Measurements from ENCODE around the gene THOC1. TPM values are rescaled to one million over a fixed set of nuclear protein-coding genes. Genes with fewer than 3 reads are reported as not detected.

Gene THOC1
- total and polyA plus RNA-seq, 2 experiments from 2014 or later, result 73.0 to 108 TPM

DNA sequence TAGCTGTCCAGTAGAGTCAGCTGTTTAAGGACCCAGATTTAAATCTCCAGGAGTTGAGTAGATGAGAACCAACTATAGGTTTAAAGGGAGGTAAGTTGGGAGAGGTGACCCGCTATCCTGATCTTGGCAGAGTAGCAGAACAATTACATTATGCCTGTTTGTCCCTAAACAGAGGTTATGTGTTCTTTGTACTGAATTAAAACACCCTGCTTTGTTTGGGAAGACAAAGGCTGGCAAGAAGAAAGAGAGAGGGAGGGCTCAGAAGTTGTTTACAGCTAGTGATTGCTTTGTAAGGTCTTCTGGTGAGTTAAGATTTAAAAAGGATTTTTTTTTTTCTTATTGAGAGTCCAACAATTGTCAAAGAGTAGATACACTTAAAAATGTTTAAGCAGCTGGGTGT, 72.2 kb downstream of the THOC1 start:
- peaks cover 25% of the 10 kb centered on the region; the same call in 1 of the 2 replicates for H4K20me1 ChIP-seq (replicated peaks; ENCODE audit: insufficient read depth)
- peaks cover 25% of the 10 kb centered on the region; the same call in 1 of the 2 replicates for H3K36me3 ChIP-seq (ENCODE audit: insufficient read depth)
- no peak overlapping the region for H2AFZ ChIP-seq
- H3F3A ChIP-seq (replicated peaks; ENCODE audit: low read depth), result no peaks in the 10 kb centered on the region
- H3K36me3 Mint-ChIP-seq (ENCODE audit: low read depth), result peaks cover 39% of the 10 kb centered on the region
- peaks cover 2% of the 10 kb centered on the region for H3K27me3 Mint-ChIP-seq (ENCODE audit: insufficient read depth, low read depth, poor library complexity)
- no peaks in the 10 kb centered on the region for H3K27me3 ChIP-seq (ENCODE audit: insufficient read depth)
- H3K4me3 Mint-ChIP-seq, result no peak overlapping the region
- H3K4me1 Mint-ChIP-seq, result peaks cover 3% of the 10 kb centered on the region; the same call in 1 of the 3 replicates
- no peak for ATAC-seq
- peak overlapping the region; percentile 25; the same call in 1 of the 2 replicates for H3K27ac Mint-ChIP-seq
- TF ChIP-seq NANOG (IDR thresholded peaks at IDR 0.05; ENCODE audit: borderline replicate concordance) (no peak), ETS1 (IDR thresholded peaks at IDR 0.05) (no peak), ZNF331 (CRISPR knock-in tag; IDR thresholded peaks at IDR 0.05; ENCODE audit: low read depth) (no peak), EZH2 (IDR thresholded peaks at IDR 0.05; ENCODE audit: low read depth, unreplicated experiment) (no peak), JUNB (IDR thresholded peaks at IDR 0.05; ENCODE audit: unreplicated experiment) (no peak), ZNF114 (CRISPR knock-in tag; IDR thresholded peaks at IDR 0.05) (no peak), EZH2phosphoT487 (IDR thresholded peaks at IDR 0.05; ENCODE audit: unreplicated experiment) (no peak), CREB1 (CRISPR knock-in tag; IDR thresholded peaks at IDR 0.05; ENCODE audit: low read depth) (no peak), POLR2AphosphoS5 (IDR thresholded peaks at IDR 0.05; ENCODE audit: low read depth) (no peak), STAT1 (IDR thresholded peaks at IDR 0.05; ENCODE audit: unreplicated experiment) (no peak)
- TF ChIP-seq, protein P1, sequence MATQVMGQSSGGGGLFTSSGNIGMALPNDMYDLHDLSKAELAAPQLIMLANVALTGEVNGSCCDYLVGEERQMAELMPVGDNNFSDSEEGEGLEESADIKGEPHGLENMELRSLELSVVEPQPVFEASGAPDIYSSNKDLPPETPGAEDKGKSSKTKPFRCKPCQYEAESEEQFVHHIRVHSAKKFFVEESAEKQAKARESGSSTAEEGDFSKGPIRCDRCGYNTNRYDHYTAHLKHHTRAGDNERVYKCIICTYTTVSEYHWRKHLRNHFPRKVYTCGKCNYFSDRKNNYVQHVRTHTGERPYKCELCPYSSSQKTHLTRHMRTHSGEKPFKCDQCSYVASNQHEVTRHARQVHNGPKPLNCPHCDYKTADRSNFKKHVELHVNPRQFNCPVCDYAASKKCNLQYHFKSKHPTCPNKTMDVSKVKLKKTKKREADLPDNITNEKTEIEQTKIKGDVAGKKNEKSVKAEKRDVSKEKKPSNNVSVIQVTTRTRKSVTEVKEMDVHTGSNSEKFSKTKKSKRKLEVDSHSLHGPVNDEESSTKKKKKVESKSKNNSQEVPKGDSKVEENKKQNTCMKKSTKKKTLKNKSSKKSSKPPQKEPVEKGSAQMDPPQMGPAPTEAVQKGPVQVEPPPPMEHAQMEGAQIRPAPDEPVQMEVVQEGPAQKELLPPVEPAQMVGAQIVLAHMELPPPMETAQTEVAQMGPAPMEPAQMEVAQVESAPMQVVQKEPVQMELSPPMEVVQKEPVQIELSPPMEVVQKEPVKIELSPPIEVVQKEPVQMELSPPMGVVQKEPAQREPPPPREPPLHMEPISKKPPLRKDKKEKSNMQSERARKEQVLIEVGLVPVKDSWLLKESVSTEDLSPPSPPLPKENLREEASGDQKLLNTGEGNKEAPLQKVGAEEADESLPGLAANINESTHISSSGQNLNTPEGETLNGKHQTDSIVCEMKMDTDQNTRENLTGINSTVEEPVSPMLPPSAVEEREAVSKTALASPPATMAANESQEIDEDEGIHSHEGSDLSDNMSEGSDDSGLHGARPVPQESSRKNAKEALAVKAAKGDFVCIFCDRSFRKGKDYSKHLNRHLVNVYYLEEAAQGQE (IDR thresholded peaks at IDR 0.05; ENCODE audit: unreplicated experiment), result no peak
- TF ChIP-seq, protein P2, sequence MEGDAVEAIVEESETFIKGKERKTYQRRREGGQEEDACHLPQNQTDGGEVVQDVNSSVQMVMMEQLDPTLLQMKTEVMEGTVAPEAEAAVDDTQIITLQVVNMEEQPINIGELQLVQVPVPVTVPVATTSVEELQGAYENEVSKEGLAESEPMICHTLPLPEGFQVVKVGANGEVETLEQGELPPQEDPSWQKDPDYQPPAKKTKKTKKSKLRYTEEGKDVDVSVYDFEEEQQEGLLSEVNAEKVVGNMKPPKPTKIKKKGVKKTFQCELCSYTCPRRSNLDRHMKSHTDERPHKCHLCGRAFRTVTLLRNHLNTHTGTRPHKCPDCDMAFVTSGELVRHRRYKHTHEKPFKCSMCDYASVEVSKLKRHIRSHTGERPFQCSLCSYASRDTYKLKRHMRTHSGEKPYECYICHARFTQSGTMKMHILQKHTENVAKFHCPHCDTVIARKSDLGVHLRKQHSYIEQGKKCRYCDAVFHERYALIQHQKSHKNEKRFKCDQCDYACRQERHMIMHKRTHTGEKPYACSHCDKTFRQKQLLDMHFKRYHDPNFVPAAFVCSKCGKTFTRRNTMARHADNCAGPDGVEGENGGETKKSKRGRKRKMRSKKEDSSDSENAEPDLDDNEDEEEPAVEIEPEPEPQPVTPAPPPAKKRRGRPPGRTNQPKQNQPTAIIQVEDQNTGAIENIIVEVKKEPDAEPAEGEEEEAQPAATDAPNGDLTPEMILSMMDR (conservative IDR thresholded peaks at IDR 0.05; ENCODE audit: low read depth in 2 of 2), result no peak
- TF ChIP-seq, protein P3, sequence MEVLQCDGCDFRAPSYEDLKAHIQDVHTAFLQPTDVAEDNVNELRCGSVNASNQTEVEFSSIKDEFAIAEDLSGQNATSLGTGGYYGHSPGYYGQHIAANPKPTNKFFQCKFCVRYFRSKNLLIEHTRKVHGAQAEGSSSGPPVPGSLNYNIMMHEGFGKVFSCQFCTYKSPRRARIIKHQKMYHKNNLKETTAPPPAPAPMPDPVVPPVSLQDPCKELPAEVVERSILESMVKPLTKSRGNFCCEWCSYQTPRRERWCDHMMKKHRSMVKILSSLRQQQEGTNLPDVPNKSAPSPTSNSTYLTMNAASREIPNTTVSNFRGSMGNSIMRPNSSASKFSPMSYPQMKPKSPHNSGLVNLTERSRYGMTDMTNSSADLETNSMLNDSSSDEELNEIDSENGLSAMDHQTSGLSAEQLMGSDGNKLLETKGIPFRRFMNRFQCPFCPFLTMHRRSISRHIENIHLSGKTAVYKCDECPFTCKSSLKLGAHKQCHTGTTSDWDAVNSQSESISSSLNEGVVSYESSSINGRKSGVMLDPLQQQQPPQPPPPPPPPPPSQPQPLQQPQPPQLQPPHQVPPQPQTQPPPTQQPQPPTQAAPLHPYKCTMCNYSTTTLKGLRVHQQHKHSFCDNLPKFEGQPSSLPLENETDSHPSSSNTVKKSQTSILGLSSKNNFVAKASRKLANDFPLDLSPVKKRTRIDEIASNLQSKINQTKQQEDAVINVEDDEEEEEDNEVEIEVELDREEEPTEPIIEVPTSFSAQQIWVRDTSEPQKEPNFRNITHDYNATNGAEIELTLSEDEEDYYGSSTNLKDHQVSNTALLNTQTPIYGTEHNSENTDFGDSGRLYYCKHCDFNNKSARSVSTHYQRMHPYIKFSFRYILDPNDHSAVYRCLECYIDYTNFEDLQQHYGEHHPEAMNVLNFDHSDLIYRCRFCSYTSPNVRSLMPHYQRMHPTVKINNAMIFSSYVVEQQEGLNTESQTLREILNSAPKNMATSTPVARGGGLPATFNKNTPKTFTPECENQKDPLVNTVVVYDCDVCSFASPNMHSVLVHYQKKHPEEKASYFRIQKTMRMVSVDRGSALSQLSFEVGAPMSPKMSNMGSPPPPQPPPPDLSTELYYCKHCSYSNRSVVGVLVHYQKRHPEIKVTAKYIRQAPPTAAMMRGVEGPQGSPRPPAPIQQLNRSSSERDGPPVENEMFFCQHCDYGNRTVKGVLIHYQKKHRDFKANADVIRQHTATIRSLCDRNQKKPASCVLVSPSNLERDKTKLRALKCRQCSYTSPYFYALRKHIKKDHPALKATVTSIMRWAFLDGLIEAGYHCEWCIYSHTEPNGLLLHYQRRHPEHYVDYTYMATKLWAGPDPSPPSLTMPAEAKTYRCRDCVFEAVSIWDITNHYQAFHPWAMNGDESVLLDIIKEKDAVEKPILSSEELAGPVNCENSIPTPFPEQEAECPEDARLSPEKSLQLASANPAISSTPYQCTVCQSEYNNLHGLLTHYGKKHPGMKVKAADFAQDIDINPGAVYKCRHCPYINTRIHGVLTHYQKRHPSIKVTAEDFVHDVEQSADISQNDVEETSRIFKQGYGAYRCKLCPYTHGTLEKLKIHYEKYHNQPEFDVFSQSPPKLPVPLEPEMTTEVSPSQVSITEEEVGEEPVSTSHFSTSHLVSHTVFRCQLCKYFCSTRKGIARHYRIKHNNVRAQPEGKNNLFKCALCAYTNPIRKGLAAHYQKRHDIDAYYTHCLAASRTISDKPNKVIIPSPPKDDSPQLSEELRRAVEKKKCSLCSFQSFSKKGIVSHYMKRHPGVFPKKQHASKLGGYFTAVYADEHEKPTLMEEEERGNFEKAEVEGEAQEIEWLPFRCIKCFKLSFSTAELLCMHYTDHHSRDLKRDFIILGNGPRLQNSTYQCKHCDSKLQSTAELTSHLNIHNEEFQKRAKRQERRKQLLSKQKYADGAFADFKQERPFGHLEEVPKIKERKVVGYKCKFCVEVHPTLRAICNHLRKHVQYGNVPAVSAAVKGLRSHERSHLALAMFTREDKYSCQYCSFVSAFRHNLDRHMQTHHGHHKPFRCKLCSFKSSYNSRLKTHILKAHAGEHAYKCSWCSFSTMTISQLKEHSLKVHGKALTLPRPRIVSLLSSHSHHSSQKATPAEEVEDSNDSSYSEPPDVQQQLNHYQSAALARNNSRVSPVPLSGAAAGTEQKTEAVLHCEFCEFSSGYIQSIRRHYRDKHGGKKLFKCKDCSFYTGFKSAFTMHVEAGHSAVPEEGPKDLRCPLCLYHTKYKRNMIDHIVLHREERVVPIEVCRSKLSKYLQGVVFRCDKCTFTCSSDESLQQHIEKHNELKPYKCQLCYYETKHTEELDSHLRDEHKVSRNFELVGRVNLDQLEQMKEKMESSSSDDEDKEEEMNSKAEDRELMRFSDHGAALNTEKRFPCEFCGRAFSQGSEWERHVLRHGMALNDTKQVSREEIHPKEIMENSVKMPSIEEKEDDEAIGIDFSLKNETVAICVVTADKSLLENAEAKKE (CRISPR knock-in tag; IDR thresholded peaks at IDR 0.05), result no peak
- H3K4me3 ChIP-seq, result no peak overlapping the region
- H3K9me2 ChIP-seq (ENCODE audit: insufficient read depth), result no peaks in the 10 kb centered on the region
- no peaks in the 10 kb centered on the region for H3K9me3 Mint-ChIP-seq
- peaks cover 45% of the 10 kb centered on the region for H3K79me2 ChIP-seq (replicated peaks; ENCODE audit: insufficient read depth)
- H3K27ac ChIP-seq (ENCODE audit: low read depth), result no peak overlapping the region
- no peak overlapping the region for H3K4me2 ChIP-seq
- H3K4me1 ChIP-seq (ENCODE audit: insufficient read depth), result 0 out of 2 replicates have a peak, but pooled peaks cover 7% of the 10 kb centered on the region
- no peak for DNase-seq (ENCODE audit: low spot score)

Data from GM23338 (cell line).